ENCODE results near the gene PIEZO2. TPM values are rescaled to one million over a fixed set of nuclear protein-coding genes. Genes with fewer than 3 reads are reported as not detected.

Gene PIEZO2
- total RNA-seq, 1 donor from 2014 or later: 8.4 TPM

GRCh38 chr18:10670856-10671255 lies 478.5 kb downstream of the PIEZO2 start:
- H3K9me3 Mint-ChIP-seq (ENCODE audit: unreplicated experiment): no peaks in the 10 kb centered on the region
- TF ChIP-seq, protein P1, sequence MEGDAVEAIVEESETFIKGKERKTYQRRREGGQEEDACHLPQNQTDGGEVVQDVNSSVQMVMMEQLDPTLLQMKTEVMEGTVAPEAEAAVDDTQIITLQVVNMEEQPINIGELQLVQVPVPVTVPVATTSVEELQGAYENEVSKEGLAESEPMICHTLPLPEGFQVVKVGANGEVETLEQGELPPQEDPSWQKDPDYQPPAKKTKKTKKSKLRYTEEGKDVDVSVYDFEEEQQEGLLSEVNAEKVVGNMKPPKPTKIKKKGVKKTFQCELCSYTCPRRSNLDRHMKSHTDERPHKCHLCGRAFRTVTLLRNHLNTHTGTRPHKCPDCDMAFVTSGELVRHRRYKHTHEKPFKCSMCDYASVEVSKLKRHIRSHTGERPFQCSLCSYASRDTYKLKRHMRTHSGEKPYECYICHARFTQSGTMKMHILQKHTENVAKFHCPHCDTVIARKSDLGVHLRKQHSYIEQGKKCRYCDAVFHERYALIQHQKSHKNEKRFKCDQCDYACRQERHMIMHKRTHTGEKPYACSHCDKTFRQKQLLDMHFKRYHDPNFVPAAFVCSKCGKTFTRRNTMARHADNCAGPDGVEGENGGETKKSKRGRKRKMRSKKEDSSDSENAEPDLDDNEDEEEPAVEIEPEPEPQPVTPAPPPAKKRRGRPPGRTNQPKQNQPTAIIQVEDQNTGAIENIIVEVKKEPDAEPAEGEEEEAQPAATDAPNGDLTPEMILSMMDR (IDR thresholded peaks at IDR 0.05; ENCODE audit: unreplicated experiment): no peak
- no peaks in the 10 kb centered on the region for H3K36me3 Mint-ChIP-seq (ENCODE audit: low read depth, unreplicated experiment)
- H3K27ac Mint-ChIP-seq (ENCODE audit: unreplicated experiment): no peak overlapping the region
- peaks cover 4% of the 10 kb centered on the region for H3K27me3 Mint-ChIP-seq (ENCODE audit: unreplicated experiment)
- peaks cover 3% of the 10 kb centered on the region for H3K4me1 Mint-ChIP-seq (ENCODE audit: unreplicated experiment)
- no peak overlapping the region for H3K4me3 Mint-ChIP-seq (ENCODE audit: unreplicated experiment)
- DNase-seq (ENCODE audit: low spot score): no peak

DNA sequence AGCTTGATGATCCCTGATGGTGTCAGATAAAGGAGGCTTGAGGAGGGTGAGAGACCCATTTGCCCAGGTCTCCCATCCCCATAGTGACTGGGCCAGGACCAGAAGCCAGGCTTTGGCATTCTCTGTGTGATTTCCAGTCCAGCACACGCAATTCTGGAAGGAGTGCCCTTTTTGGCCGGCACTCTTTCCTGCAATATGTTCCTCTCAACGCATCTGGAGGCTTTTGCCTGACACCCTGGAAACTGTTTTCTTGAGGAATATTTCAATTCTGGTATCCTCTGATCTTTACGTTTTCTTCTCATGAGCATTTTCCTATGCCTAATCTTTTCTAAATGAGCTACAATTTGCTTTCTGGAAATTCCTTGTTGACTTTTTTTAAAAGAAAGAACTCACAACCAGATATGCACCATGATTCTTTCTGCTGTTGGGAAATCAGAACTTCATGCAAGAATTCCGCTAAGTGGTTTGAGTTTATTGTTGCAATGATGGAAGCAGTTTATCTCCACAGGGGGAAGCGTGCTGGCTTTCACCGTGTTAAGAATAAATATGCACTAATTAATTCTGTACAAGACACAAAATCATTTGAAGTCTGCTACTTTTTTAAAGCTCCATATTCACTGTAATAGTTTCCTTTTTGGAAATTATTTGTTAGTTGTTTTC lies 479.8 kb downstream of the PIEZO2 start:
- Mint-ChIP-seq H3K27me3 (ENCODE audit: unreplicated experiment) (peaks cover 4% of the 10 kb centered on the region), H3K36me3 (ENCODE audit: low read depth, unreplicated experiment) (no peaks in the 10 kb centered on the region), H3K9me3 (ENCODE audit: unreplicated experiment) (no peaks in the 10 kb centered on the region), H3K4me1 (ENCODE audit: unreplicated experiment) (peaks cover 3% of the 10 kb centered on the region), H3K27ac (ENCODE audit: unreplicated experiment) (no peak overlapping the region), H3K4me3 (ENCODE audit: unreplicated experiment) (no peak overlapping the region)
- DNase-seq (ENCODE audit: low spot score): no peak
- TF ChIP-seq, protein P1 (IDR thresholded peaks at IDR 0.05; ENCODE audit: unreplicated experiment): no peak

DNA sequence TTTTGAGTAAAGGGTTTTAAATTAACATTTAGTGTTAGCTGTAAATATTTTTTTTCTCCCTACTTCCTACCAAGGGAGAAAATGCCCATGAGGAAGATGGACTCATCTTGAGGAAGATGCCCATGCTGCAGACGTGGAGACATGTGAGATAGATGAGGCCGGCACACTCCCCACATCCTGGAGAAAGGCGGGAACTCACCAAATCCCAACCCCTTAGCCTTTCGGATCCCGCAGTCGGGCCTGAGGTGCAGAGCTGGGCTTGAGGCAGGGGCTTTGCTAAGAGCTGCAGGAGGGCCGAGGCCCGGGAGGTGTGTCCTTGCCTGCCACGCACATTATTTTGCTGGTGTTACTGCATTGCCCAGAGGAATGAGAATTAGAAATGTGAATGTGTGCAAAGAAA lies 485.6 kb downstream of the PIEZO2 start:
- no peaks in the 10 kb centered on the region for H3K9me3 Mint-ChIP-seq (ENCODE audit: unreplicated experiment)
- no peaks in the 10 kb centered on the region for H3K36me3 Mint-ChIP-seq (ENCODE audit: low read depth, unreplicated experiment)
- no peaks in the 10 kb centered on the region for H3K4me1 Mint-ChIP-seq (ENCODE audit: unreplicated experiment)
- H3K4me3 Mint-ChIP-seq (ENCODE audit: unreplicated experiment): no peak overlapping the region
- TF ChIP-seq, protein P1 (IDR thresholded peaks at IDR 0.05; ENCODE audit: unreplicated experiment): no peak
- peaks cover 7% of the 10 kb centered on the region for H3K27me3 Mint-ChIP-seq (ENCODE audit: unreplicated experiment)
- no peak overlapping the region for H3K27ac Mint-ChIP-seq (ENCODE audit: unreplicated experiment)
- DNase-seq (ENCODE audit: low spot score): no peak

GRCh38 chr18:10661317-10661716 lies 488.1 kb downstream of the PIEZO2 start:
- Mint-ChIP-seq H3K36me3 (ENCODE audit: low read depth, unreplicated experiment) (no peaks in the 10 kb centered on the region), H3K4me1 (ENCODE audit: unreplicated experiment) (no peaks in the 10 kb centered on the region), H3K27ac (ENCODE audit: unreplicated experiment) (no peak overlapping the region), H3K27me3 (ENCODE audit: unreplicated experiment) (peaks cover 7% of the 10 kb centered on the region), H3K9me3 (ENCODE audit: unreplicated experiment) (no peaks in the 10 kb centered on the region), H3K4me3 (ENCODE audit: unreplicated experiment) (no peak overlapping the region)
- TF ChIP-seq, protein P1 (IDR thresholded peaks at IDR 0.05; ENCODE audit: unreplicated experiment): no peak
- no peak for DNase-seq (ENCODE audit: low spot score)

GRCh38 chr18:10660179-10660884 lies 489.0 kb downstream of the PIEZO2 start:
- H3K4me1 Mint-ChIP-seq (ENCODE audit: unreplicated experiment): no peaks in the 10 kb centered on the region
- TF ChIP-seq, protein P1 (IDR thresholded peaks at IDR 0.05; ENCODE audit: unreplicated experiment): no peak
- no peak overlapping the region for H3K4me3 Mint-ChIP-seq (ENCODE audit: unreplicated experiment)
- peaks cover 3% of the 10 kb centered on the region for H3K27me3 Mint-ChIP-seq (ENCODE audit: unreplicated experiment)
- no peaks in the 10 kb centered on the region for H3K9me3 Mint-ChIP-seq (ENCODE audit: unreplicated experiment)
- DNase-seq (ENCODE audit: low spot score): no peak
- no peak overlapping the region for H3K27ac Mint-ChIP-seq (ENCODE audit: unreplicated experiment)
- no peaks in the 10 kb centered on the region for H3K36me3 Mint-ChIP-seq (ENCODE audit: low read depth, unreplicated experiment)

Data from endothelial cell (in vitro differentiated cells).